ENCODE measurements around the gene USP43.
"Not testable (repeated sequence)": the region's sequence is repeated elsewhere in the genome, so short reads cannot be mapped to it uniquely, and the experiment has no call there.

Gene USP43

DNA sequence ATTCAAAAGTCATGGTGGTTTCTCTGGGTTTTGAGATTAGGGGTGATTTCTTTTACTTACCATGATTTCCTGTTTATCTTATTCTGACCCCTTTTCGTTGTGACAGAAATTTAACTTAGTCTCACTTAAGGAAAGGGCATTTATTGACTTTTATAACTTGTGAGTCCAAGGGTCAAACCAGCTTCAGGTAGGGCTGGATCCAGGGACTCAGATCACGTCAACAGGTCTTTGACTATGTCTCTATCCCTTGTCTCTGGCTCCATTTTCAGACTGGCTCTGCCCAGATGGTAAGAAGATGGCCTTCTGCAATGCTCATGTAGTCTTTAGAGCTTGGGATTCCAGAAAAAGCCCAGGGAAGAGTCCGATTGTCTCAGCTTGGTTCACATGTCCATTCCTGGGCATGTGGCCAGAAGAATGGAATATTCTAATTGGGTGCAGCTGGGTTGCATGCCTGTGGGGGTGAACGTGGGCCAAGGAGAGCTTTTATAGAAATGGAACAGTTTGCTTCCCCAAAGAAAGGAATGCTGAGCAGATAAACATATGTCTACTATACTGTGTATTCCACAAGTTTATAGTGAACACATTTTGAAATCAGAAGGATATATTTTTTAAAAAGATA is 13.4 kb downstream of the USP43 start:
- in situ Hi-C loops (cut with MboI; ENCODE audit: low sequenced_read_pairs) = no loop called here

DNA sequence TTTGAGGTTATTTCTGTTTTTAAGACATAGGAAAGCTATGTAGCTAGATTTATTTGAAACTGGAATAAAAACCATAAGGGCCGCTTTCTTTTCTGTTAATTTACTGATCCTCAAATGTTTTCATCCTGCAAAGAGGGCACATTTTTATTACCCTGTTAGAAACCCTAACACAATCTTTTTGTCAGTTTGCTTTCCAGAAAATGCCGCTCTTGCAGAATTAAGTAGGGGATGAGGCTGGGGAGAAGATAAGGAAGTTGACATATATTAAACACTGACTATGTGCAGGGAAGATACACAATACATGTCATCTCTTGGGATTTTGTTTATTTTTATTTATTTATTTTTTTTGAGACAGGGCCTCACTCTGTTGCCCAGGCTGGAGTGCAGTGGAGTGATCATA is 15.7 kb downstream of the USP43 start:
- in situ Hi-C loops (cut with MboI; ENCODE audit: low sequenced_read_pairs) = no loop called here

GRCh38 chr17:9663511-9663910 is 18.2 kb downstream of the USP43 start:
- in situ Hi-C loops (cut with MboI; ENCODE audit: low sequenced_read_pairs) = not testable (repeated sequence)

GRCh38 chr17:9666461-9667050 is 21.2 kb downstream of the USP43 start:
- in situ Hi-C loops (cut with MboI; ENCODE audit: low sequenced_read_pairs) = no loop called here

GRCh38 chr17:9668517-9668916 is 23.2 kb downstream of the USP43 start:
- in situ Hi-C loops (cut with MboI; ENCODE audit: low sequenced_read_pairs) = no loop called here

DNA sequence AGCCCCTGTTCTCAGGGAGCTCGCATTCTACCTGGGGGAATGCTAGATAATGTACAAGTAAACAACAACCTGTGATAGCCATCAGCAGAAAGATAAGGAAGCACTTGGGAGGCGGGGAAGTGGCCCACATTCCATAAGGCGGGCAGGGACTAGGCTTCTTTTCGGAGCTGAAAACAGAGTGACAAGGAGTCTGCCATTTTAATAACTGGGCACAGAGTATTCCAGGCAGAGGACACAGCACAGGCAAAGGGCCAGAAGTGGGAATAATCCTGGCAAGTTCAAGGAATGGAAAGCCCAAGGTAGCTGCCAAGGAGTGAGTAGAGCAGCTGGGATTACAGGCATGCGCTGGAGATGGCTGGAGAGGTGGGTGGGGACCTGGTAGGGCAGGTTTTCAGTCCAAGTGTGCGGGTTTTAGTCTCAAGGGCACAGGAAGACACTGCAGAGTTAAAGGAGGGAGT is 24.3 kb downstream of the USP43 start:
- in situ Hi-C loops (cut with MboI; ENCODE audit: low sequenced_read_pairs) = no loop called here

- in situ Hi-C loops (cut with MboI; ENCODE audit: low sequenced_read_pairs) = no loop called here
Observed at GRCh38 chr17:9670596-9670995, 25.3 kb downstream of the USP43 start.

GRCh38 chr17:9671559-9671958 is 26.2 kb downstream of the USP43 start:
- in situ Hi-C loops (cut with MboI; ENCODE audit: low sequenced_read_pairs) = no loop called here

DNA sequence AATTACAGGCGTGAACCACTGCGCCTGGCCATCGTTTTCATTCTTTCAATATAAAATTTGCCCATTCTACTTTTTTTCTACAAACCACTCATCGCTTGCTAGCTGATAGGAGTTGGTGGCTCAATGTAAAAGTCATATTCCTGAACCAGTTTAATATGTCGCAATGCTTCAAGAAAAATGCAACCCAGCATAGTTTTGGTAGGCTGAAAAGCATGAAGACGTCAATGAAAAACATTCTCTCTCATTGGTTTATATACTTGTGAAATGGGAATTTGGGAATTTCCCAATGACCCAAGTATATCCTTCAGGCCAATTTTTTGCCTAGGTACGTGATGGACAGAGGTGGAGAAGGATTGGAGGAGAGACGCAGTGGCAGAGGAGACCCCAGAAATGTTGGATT is 26.9 kb downstream of the USP43 start:
- in situ Hi-C loops (cut with MboI; ENCODE audit: low sequenced_read_pairs) = no loop called here

DNA sequence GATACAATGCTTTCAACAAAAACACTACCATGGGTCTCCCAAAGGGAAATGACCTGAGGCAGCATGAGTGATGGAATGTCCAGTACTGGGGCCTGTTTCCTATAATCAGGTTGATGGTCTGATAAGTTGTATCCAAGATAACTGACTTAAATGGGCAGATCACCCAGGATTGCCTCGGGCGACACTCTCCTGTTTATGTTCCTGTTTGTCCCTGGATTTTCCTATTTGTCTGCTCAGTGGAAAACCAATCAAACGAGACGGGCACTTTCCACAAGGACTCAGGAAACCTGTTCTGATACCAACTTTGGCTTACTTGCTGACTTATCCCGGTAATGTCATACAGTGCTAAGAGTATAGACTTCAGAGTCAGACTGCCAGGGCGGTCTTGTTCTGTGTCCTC is 27.4 kb downstream of the USP43 start:
- in situ Hi-C loops (cut with MboI; ENCODE audit: low sequenced_read_pairs) = no loop called here

DNA sequence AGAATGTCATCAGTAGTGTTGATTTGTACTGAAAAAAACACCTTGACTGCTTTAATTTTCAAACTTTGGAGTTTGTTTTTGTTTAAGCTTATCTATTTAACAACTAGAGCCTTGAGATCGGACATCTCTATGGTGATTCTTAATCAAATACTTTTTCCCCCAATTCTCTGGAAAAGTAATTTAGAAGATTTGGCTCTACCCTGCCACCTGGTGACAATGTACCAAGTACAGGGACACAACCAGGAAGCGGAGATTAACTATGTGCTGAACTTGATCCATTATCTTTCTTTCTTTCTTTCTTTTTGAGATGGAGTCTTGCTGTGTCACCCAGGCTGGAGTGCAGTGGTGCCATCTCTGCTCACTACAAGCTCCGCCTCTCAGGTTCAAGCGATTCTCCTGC is 30.8 kb downstream of the USP43 start:
- in situ Hi-C loops (cut with MboI; ENCODE audit: low sequenced_read_pairs) = no loop called here

GRCh38 chr17:9676820-9677310 is 31.5 kb downstream of the USP43 start:
- in situ Hi-C loops (cut with MboI; ENCODE audit: low sequenced_read_pairs) = no loop called here

DNA sequence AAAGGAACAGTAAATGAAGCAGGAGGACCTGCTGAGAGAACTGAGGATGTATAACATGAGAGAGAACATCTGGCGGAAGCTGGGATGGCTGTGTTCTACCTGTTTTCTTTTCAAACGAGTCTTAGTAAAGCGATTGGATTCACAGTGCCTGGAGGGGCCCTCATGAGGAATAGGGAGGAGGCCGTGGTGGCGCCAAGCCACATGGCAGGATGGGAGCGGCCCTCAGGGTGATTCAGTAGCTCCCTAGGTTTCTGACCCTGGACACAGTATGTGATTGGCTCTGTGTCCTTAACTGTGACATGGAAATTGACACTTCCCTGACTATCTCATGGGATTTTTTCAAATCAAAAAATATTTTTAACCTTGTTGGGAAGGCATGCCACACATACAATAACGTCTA is 32.1 kb downstream of the USP43 start:
- in situ Hi-C loops (cut with MboI; ENCODE audit: low sequenced_read_pairs) = no loop called here

DNA sequence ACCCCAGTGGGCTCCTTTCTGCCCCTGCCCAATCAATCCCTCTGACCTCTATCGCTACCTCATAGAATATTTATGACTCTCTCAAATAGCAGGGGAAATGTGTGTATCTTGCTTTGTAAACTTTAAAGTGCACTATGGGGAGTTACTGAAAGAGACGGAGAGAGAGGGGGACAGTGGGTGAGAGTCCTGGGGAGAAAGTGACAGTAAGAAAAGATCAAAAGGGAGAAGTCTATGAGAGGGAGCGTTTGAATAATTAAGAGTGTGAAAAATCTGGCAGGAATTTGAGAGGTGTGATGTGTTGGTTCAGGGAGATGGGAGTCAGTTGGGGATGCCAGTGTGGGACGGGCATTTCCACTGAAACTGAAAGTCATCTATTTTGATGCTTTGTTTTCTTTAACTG is 32.6 kb downstream of the USP43 start:
- in situ Hi-C loops (cut with MboI; ENCODE audit: low sequenced_read_pairs) = no loop called here

GRCh38 chr17:9684955-9685621 is 39.8 kb downstream of the USP43 start:
- in situ Hi-C loops (cut with MboI; ENCODE audit: low sequenced_read_pairs) = no loop called here

DNA sequence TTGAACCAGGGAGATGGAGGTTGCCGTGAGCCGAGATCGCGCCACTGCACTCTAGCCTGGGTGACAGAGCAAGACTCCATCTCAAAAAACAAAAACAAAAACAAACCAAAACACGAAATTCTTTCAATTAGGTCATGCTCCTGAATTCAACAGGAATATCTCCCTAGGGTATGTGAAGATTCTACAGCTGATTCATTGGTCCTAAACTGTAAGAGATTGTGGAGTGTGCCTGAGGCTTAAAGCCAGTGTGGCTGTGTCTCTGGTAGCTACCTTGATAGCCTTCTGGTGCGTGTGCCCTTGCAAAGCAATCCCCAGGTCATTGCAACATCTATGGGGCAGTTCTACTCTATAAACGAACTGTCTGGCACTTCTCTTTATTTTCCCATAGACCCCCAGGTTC is 48.4 kb downstream of the USP43 start:
- in situ Hi-C loops (cut with MboI; ENCODE audit: low sequenced_read_pairs) = no loop called here

- in situ Hi-C loops (cut with MboI; ENCODE audit: low sequenced_read_pairs) = no loop called here
Observed at GRCh38 chr17:9696279-9697044, 51.1 kb downstream of the USP43 start.

DNA sequence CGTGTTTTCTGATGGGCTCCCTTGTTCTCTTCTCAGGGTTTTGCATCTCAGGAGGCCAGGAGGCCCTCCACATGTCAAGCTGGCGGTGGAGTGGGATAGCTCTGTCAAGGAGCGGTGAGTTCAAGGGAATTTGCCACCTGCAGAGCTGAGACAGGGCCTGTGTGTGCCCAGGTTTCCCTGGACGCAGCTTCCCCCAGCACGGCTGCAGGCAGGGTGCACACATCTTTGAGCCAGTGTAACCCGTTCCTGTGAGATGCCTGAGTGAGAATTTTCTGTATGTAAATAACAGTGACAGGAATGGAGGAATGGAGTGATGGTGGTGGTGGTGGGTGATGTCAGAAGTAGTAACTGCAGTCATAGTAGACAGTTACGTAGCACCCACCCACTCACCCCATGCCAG is 54.8 kb downstream of the USP43 start:
- in situ Hi-C loops (cut with MboI; ENCODE audit: low sequenced_read_pairs) = no loop called here

DNA sequence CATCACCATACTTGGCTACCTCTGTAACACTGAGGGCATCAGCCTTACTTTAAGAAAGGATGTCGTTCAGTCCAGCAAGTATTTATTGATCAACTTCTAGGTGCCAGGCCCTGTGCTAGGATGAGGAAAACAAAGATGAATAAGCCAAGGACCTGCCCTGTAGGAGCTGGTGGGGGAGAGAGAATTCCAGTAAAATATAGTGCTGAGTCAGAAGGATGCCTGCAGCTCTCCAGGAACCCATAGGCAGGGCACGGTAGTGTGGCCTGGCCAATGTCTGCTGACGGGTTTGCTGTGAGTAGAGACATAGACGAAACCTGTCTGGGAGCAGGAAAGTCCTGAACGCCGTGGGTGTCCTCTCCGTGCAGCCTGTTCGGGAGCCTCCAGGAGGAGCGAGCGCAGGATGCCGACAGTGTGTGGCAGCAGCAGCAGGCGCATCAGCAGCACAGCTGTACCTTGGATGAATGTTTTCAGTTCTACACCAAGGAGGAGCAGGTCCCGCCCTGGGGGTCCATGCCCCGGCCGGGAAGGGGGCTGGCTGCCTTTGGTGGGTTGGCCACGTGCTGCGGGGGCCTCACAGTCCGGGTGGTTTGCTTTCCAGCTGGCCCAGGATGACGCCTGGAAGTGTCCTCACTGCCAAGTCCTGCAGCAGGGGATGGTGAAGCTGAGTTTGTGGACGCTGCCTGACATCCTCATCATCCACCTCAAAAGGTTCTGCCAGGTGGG is 55.6 kb downstream of the USP43 start:
- in situ Hi-C loops (cut with MboI; ENCODE audit: low sequenced_read_pairs) = no loop called here

DNA sequence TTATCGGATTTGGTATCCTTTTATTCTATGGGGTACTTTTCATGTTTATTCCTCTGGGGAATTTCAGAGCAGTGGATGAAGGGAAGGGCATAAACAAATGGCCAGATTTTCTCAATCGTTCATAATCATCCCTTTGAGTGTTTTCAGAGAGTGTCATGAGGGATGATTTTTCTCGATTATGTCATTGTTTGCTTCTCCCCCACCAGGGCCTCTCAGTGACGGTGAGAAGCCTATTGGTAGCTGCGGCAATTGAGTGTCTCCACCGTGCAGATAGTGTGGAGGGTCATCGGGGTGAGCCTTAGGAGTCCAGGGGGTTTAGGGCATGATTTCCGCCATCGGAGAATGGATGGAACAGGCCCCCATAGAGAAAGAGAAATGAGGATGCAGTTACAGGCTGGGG is 57.2 kb downstream of the USP43 start:
- in situ Hi-C loops (cut with MboI; ENCODE audit: low sequenced_read_pairs) = no loop called here

All from HL-60/S4 treated with phorbol 12-myristate 13-acetate at 8.2 ng/mL for 4 days and 3 days (cell line).